H1 (cell line): ENCODE data around the gene NKPD1. TPM values are rescaled to one million over a fixed set of nuclear protein-coding genes. Genes with fewer than 3 reads are reported as not detected.

Source experiments
- CTCF ChIA-PET: fragments of 300-600 bp; sonication (Branson Sonifier 250); formaldehyde crosslinking; loops from one replicate; lab custom pipeline; 2021; ENCODE audit not compliant: partially characterized antibody; lab: Charles Lee
- POLR2A ChIA-PET: fragments of 300-600 bp; sonication (Branson Sonifier 250); formaldehyde crosslinking; loops from one replicate; lab custom pipeline; 2021; ENCODE audit warnings: inconsistent platforms; ENCODE audit not compliant: partially characterized antibody; lab: Charles Lee
- DNase-seq, 2 experiments: peaks; one replicate each; pipeline versions ENCODE4 v3.0.0 to v3.0.0-alpha.2; 2010 to 2022; ENCODE audit warnings: low spot score in 2 of 2, low read depth in 1 of 2, mixed read lengths in 1 of 2
- FAIRE-seq: peaks from 2 replicates; lab custom pipeline; 2011; peaks lifted over from hg19 to GRCh38; lab: Jason Lieb, UNC
- H2AFZ ChIP-seq: 2 replicates; pipeline ENCODE4 v1.8.1; 2012; ENCODE audit warnings: low read length, inconsistent platforms
- H2AK5ac ChIP-seq: 2 replicates; pipeline ENCODE4 v1.6.1; 2013; ENCODE audit warnings: low read depth, low read length
- H2BK120ac ChIP-seq: replicated peaks from 2 replicates; pipeline ENCODE3; 2013; ENCODE audit warnings: low read depth, low read length, inconsistent platforms
- H2BK12ac ChIP-seq: 2 replicates; pipeline ENCODE4 v1.6.1; 2013; ENCODE audit warnings: low read depth, low read length
- H2BK15ac ChIP-seq: 2 replicates; pipeline ENCODE4 v1.6.1; 2013; ENCODE audit warnings: low read length
- H2BK20ac ChIP-seq: 2 replicates; pipeline ENCODE4 v1.6.1; 2013; ENCODE audit warnings: low read length
- H2BK5ac ChIP-seq: 2 replicates; pipeline ENCODE4 v1.6.1; 2013; ENCODE audit warnings: low read depth, low read length
- H3K14ac ChIP-seq: 2 replicates; pipeline ENCODE4 v1.6.1; 2013; ENCODE audit warnings: inconsistent platforms; ENCODE audit not compliant: insufficient read length
- H3K18ac ChIP-seq: 2 replicates; pipeline ENCODE4 v1.6.1; 2013; ENCODE audit warnings: low read length; ENCODE audit errors: extremely low read depth
- H3K23ac ChIP-seq: 2 replicates; pipeline ENCODE4 v1.6.1; 2013; ENCODE audit warnings: inconsistent platforms; ENCODE audit not compliant: insufficient read length
- H3K23me2 ChIP-seq: 2 replicates; pipeline ENCODE4 v1.6.1; 2013; ENCODE audit warnings: low read depth, low read length
- H3K27ac ChIP-seq: 2 replicates; pipeline ENCODE4 v1.6.1; 2011; ENCODE audit warnings: low read depth, low read length, inconsistent platforms
- H3K27me3 ChIP-seq, 4 experiments: replicated peaks in 1 of 4; 1 replicate in 1 of 4; 2 replicates in 3 of 4; pipeline versions ENCODE4 v1.6.1 to v1.8.1; 2011 to 2013; ENCODE audit warnings: low read length in 3 of 4, mild to moderate bottlenecking in 3 of 4, inconsistent platforms in 2 of 4, mixed read lengths in 2 of 4, moderate library complexity in 1 of 4; ENCODE audit not compliant: control insufficient read depth in 3 of 4, insufficient read depth in 3 of 4; ENCODE audit errors: extremely low read depth in 1 of 4
- H3K36me3 ChIP-seq, 4 experiments: 2 replicates each; pipeline versions ENCODE4 v1.6.1 to v1.8.1; 2011 to 2013; ENCODE audit warnings: mild to moderate bottlenecking in 4 of 4, low read length in 3 of 4, moderate library complexity in 2 of 4, control low read depth in 1 of 4, inconsistent platforms in 1 of 4; ENCODE audit not compliant: insufficient read depth in 4 of 4, control insufficient read depth in 2 of 4
- H3K4ac ChIP-seq: replicated peaks from 2 replicates; pipeline ENCODE3; 2013; ENCODE audit warnings: low read length, low read depth, mixed read lengths, inconsistent platforms; ENCODE audit not compliant: insufficient read length
- H3K4me1 ChIP-seq, 4 experiments: replicated peaks in 1 of 4; 1 replicate in 1 of 4; 2 replicates in 3 of 4; pipeline versions ENCODE4 v1.6.1 to v1.8.1; 2011 to 2013; ENCODE audit warnings: low read length in 3 of 4, inconsistent platforms in 2 of 4, mixed read lengths in 1 of 4; ENCODE audit not compliant: insufficient read depth in 4 of 4, control insufficient read depth in 3 of 4
- H3K4me2 ChIP-seq, 2 experiments: 2 replicates each; pipeline versions ENCODE4 v1.6.1 to v1.8.1; 2011 to 2013; ENCODE audit warnings: low read depth in 2 of 2, low read length in 2 of 2, control low read depth in 1 of 2, inconsistent platforms in 1 of 2, mild to moderate bottlenecking in 1 of 2; ENCODE audit not compliant: insufficient read depth in 1 of 2
- H3K4me3 ChIP-seq, 4 experiments: fragments of 200-600, 300-600 bp in 1 of 4; sonication (generic), shearing (Covaris generic), sonication (Bioruptor Twin) in 1 of 4; 2 replicates each; pipeline versions ENCODE4 v1.5.1 to v1.8.1; 2011 to 2016; ENCODE audit warnings: low read length in 4 of 4, low read depth in 3 of 4, control low read depth in 2 of 4, inconsistent platforms in 2 of 4, mild to moderate bottlenecking in 2 of 4, mixed read lengths in 1 of 4, moderate library complexity in 1 of 4; ENCODE audit not compliant: insufficient read depth in 2 of 4; ENCODE audit errors: extremely low read depth in 1 of 4
- H3K56ac ChIP-seq: replicated peaks from 2 replicates; pipeline ENCODE3; 2013; ENCODE audit warnings: low read depth, mild to moderate bottlenecking, mixed read lengths, low read length, inconsistent platforms; ENCODE audit not compliant: insufficient read length
- H3K79me1 ChIP-seq: 2 replicates; pipeline ENCODE4 v1.6.1; 2013; ENCODE audit warnings: low read depth, low read length, control low read depth
- H3K79me2 ChIP-seq, 2 experiments: 2 replicates each; pipeline versions ENCODE4 v1.6.1 to v1.8.1; 2012 to 2013; ENCODE audit warnings: low read length in 2 of 2, mild to moderate bottlenecking in 2 of 2, inconsistent platforms in 1 of 2; ENCODE audit not compliant: insufficient read depth in 2 of 2, control insufficient read depth in 1 of 2
- H3K9ac ChIP-seq, 4 experiments: replicated peaks in 1 of 4; 1 replicate in 1 of 4; 2 replicates in 3 of 4; pipeline versions ENCODE4 v1.6.1 to v1.8.1; 2011 to 2013; ENCODE audit warnings: low read depth in 3 of 4, low read length in 3 of 4, control low read depth in 2 of 4, mild to moderate bottlenecking in 2 of 4, moderate library complexity in 2 of 4, inconsistent platforms in 1 of 4; ENCODE audit errors: extremely low read depth in 1 of 4
- H3K9me3 ChIP-seq, 2 experiments: 2 replicates each; pipeline versions ENCODE4 v1.6.1 to v1.8.1; 2012 to 2013; ENCODE audit warnings: mild to moderate bottlenecking in 2 of 2, moderate library complexity in 2 of 2, control low read depth in 1 of 2, inconsistent platforms in 1 of 2, low read depth in 1 of 2, low read length in 1 of 2, mixed read lengths in 1 of 2; ENCODE audit not compliant: insufficient read depth in 2 of 2
- H4K20me1 ChIP-seq, 2 experiments: replicated peaks in 1 of 2; 2 replicates each; pipeline versions ENCODE3 to v1.8.1; 2011 to 2013; ENCODE audit warnings: inconsistent platforms in 2 of 2, low read length in 2 of 2, mild to moderate bottlenecking in 1 of 2; ENCODE audit not compliant: insufficient read depth in 2 of 2, control insufficient read depth in 1 of 2
- H4K5ac ChIP-seq: 2 replicates; pipeline ENCODE4 v1.6.1; 2013; ENCODE audit warnings: low read length, low read depth, mixed read lengths, inconsistent platforms; ENCODE audit not compliant: insufficient read length
- H4K8ac ChIP-seq: 2 replicates; pipeline ENCODE4 v1.8.0; 2013; ENCODE audit warnings: mild to moderate bottlenecking, moderate library complexity, low read length, inconsistent platforms; ENCODE audit not compliant: insufficient read depth; ENCODE audit errors: extremely low read depth
- H4K91ac ChIP-seq: replicated peaks from 2 replicates; pipeline ENCODE3; 2013; ENCODE audit warnings: low read length, mixed read lengths, inconsistent platforms; ENCODE audit not compliant: insufficient read length
- ATF2 ChIP-seq: IDR thresholded peaks from 2 replicates; pipeline ENCODE4 v1.6.1; 2012; ENCODE audit warnings: low read length, inconsistent platforms
- EGR1 ChIP-seq: IDR thresholded peaks from 2 replicates; pipeline ENCODE4 v1.6.1; 2011; ENCODE audit warnings: low read depth, low read length, borderline replicate concordance
- HDAC6 ChIP-seq: IDR thresholded peaks from one replicate; pipeline ENCODE4 v1.7.1; 2012; ENCODE audit warnings: low read depth, mild to moderate bottlenecking, inconsistent platforms, low read length, moderate library complexity
- KDM5A ChIP-seq: fragments of 200-600 bp; IDR thresholded peaks from 2 replicates; pipeline ENCODE4 v1.7.1; 2012; ENCODE audit warnings: mild to moderate bottlenecking, low read length, inconsistent platforms, mixed read lengths
- PHF8 ChIP-seq: fragments of 200-600 bp; sonication (generic); conservative IDR thresholded peaks from 2 replicates; pipeline ENCODE4 v1.7.1; 2012; ENCODE audit warnings: low read depth, mild to moderate bottlenecking, inconsistent platforms, low read length, moderate library complexity
- POU5F1 ChIP-seq: IDR thresholded peaks from 2 replicates; pipeline ENCODE4 v1.6.1; 2011; ENCODE audit warnings: low read depth, mild to moderate bottlenecking, low read length, moderate library complexity
- RFX5 ChIP-seq: IDR thresholded peaks from 2 replicates; pipeline ENCODE4 v1.6.1; 2011; ENCODE audit warnings: low read depth, low read length, improper control_type of control experiment, borderline replicate concordance
- SP1 ChIP-seq: IDR thresholded peaks from 2 replicates; pipeline ENCODE4 v1.6.1; 2011; ENCODE audit warnings: low read depth, low read length
- TAF1 ChIP-seq: IDR thresholded peaks from 2 replicates; pipeline ENCODE4 v1.6.1; 2011; ENCODE audit warnings: mild to moderate bottlenecking, low read depth, low read length
- TAF7 ChIP-seq: optimal IDR thresholded peaks from 2 replicates; pipeline ENCODE3; 2011; ENCODE audit warnings: low read depth, mild to moderate bottlenecking, inconsistent platforms, low read length, moderate library complexity, borderline replicate concordance
- TBP ChIP-seq: IDR thresholded peaks from 2 replicates; pipeline ENCODE4 v1.6.1; 2011; ENCODE audit warnings: low read depth, low read length, improper control_type of control experiment
- ZNF274 ChIP-seq: IDR thresholded peaks from 2 replicates; pipeline ENCODE4 v1.7.0; 2012; ENCODE audit warnings: low read length, borderline replicate concordance; ENCODE audit errors: extremely low read depth
- WGBS, 2 experiments: shearing (Covaris generic) in 1 of 2; methylation state at CpG; one replicate each; pipeline versions ENCODE4 v1.1.6 to v1.1.7; 2013 to 2015; ENCODE audit warnings: low lambda C conversion rate in 2 of 2, mixed read lengths in 2 of 2, inconsistent platforms in 1 of 2, low coverage in 1 of 2, missing lambda C conversion rate in 1 of 2; ENCODE audit not compliant: insufficient replicate concordance in 2 of 2, insufficient coverage in 1 of 2, insufficient read length in 1 of 2; ENCODE audit errors: extremely low coverage in 1 of 2, missing lambda C conversion rate in 1 of 2; 5-methylcytosine and 5-hydroxymethylcytosine counted together
- polyA plus RNA-seq, 7 experiments: library from polyadenylated mRNA; depleted of rRNA in 3 of 7; stranded (reverse) in 5 of 7; unstranded in 2 of 7; fragments of >200 nt in 5 of 7; fragments of 200-250 nt in 2 of 7; gene quantifications; 1 replicate in 5 of 7; 2 replicates in 1 of 7; 4 replicates in 1 of 7; pipeline versions ENCODE4 v1.2.1 to v1.2.3, GENCODE V29; 2011 to 2013; ENCODE audit warnings: missing spikeins in 2 of 7, mixed read lengths in 2 of 7
- total RNA-seq: library from RNA; stranded (reverse); fragmentation: NEBNext Ultra II Directional; extraction: Animal tissue kit (Norgen Biotek cat#: 25700); gene quantifications from 2 replicates; pipeline ENCODE4 v1.2.1, GENCODE V29; 2021

NKPD1 gene
- total and polyA plus RNA-seq, 2 of the 8 experiments (the other 6 are each of a cell fraction or from before 2014, with no cell fraction given): 0.30 to 0.39 TPM

GRCh38 chr19:45177817-45178261 lies 17.1 kb upstream of the NKPD1 start, which contains the start of gene TRAPPC6A:
TRAPPC6A (minus strand) TSS chr19:45178237; CDS start chr19:45178218, 19 bp downstream.
- DNase-seq: no peak
- peak within 1 kb of the TSS; percentile 97 for H2AFZ ChIP-seq
- TF ChIP-seq TAF7 (peak; percentile 62), POU5F1 (no peak), EGR1 (no peak), ATF2 (no peak), RFX5 (no peak), PHF8 (peak; percentile 86), SP1 (no peak), ZNF274 (no peak), TBP (peak; percentile 71), TAF1 (peak; percentile 87; the same call in 1 of the 2 replicates), HDAC6 (no peak), KDM5A (peak; percentile 71; the same call in 1 of the 2 replicates)

More at GRCh38 chr19:45177817-45178261, 17.1 kb upstream of the NKPD1 start, which contains the start of gene TRAPPC6A:
- Histone ChIP-seq H3K4me2 (peak within 1 kb of the TSS; percentile 91), H2BK120ac (no peak within 1 kb of the TSS), H3K4ac (no peak within 1 kb of the TSS), H3K79me1 (peaks cover 8% of the 10 kb centered on the region), H4K5ac (peak within 1 kb of the TSS; percentile 3), H3K36me3 (no peaks in the 10 kb centered on the region), H4K20me1 (peaks cover 2 to 5% of the 10 kb centered on the region in 2 experiments), H4K8ac (peak within 1 kb of the TSS; percentile 90; the same call in 1 of the 2 replicates), H2AK5ac (no peak within 1 kb of the TSS), H3K4me1 (peaks cover 0 to 5% (median 0%) of the 10 kb centered on the region in 4 experiments; a peak in 5 of 7 replicates), H2BK5ac (peak within 1 kb of the TSS; percentile 55), H2BK12ac (no peak within 1 kb of the TSS), H3K79me2 (peaks cover 0 to 9% of the 10 kb centered on the region in 2 experiments; a peak in 1 of 4 replicates), H3K23me2 (peaks cover 9% of the 10 kb centered on the region), H3K4me3 (peak within 1 kb of the TSS; percentile 79 to 97 (median 93)), H2BK15ac (no peak within 1 kb of the TSS), H4K91ac (no peak within 1 kb of the TSS), H3K9me3 (no peaks in the 10 kb centered on the region), H3K27me3 (no peaks in the 10 kb centered on the region), H3K56ac (peak within 1 kb of the TSS; percentile 61), H3K23ac (no peak within 1 kb of the TSS), H2BK20ac (no peak within 1 kb of the TSS), H3K9ac (peak within 1 kb of the TSS; percentile 68 to 93 (median 84)), H3K18ac (no peak within 1 kb of the TSS; the same call in 1 of the 2 replicates), H3K27ac (peak within 1 kb of the TSS; percentile 82), H3K14ac (no peak within 1 kb of the TSS)
- FAIRE-seq: no peak
- CTCF ChIA-PET: interaction anchor here (0.7 to 3.8 kb wide), 11 partner anchors 9 to 108 kb away, joined by 3 to 17 read pairs (median 5); partner anchors contain the start of gene NKPD1
- POLR2A ChIA-PET: interaction anchor here (1.2 to 2.5 kb wide), 8 partner anchors 10 to 179 kb away, joined by 3 to 14 read pairs (median 6); partner anchors contain the start of genes GEMIN7, NKPD1 and PPP1R37
- WGBS, 2 experiments: 2% methylated on average over 34 of the region's 36 CpGs; no CpG with 5 or more reads in 1 of the 2 experiments
